Loucy (cell line): Measurements from ENCODE around the gene PJA2.

Experiments used
- EZH2phosphoT487 ChIP-seq: fragments of 200-600 bp; IDR thresholded peaks from 2 replicates; pipeline ENCODE4 v1.6.1; 2018; ENCODE audit warnings: antibody characterized with exemption, mild to moderate bottlenecking, moderate library complexity, borderline replicate concordance
- TF ChIP-seq, protein P1 (sequence below): fragments of 200-600 bp; sonication (generic); conservative IDR thresholded peaks from 2 replicates; pipeline ENCODE4 v1.5.1; 2014; ENCODE audit warnings: mild to moderate bottlenecking, antibody characterized with exemption, low read length

DNA sequence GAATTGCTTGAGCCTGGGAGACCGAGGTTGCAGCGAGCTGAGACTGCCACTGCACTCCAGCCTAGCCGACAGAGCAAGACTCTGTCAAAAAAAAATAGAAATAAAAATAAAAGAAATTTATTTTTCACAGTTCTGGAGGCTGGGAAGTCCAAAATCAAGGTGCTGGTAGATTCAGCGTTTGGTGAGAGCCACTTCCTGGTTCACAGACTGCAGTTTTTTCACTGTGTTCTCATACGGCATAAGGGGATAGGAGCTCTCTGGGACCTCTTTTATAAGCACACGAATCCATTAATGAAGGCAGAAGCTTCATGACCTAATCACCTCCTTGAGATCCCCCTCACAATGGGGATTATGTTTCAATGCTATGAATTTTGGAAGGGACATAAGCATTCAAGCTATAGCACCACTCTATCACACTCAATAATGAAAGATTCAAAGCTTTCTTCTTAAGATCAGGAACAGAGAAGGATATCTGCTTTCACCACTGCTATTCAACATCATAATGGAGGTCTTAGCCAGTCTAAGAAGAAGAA lies 5.3 kb downstream of the PJA2 start:
- TF ChIP-seq, protein P1, sequence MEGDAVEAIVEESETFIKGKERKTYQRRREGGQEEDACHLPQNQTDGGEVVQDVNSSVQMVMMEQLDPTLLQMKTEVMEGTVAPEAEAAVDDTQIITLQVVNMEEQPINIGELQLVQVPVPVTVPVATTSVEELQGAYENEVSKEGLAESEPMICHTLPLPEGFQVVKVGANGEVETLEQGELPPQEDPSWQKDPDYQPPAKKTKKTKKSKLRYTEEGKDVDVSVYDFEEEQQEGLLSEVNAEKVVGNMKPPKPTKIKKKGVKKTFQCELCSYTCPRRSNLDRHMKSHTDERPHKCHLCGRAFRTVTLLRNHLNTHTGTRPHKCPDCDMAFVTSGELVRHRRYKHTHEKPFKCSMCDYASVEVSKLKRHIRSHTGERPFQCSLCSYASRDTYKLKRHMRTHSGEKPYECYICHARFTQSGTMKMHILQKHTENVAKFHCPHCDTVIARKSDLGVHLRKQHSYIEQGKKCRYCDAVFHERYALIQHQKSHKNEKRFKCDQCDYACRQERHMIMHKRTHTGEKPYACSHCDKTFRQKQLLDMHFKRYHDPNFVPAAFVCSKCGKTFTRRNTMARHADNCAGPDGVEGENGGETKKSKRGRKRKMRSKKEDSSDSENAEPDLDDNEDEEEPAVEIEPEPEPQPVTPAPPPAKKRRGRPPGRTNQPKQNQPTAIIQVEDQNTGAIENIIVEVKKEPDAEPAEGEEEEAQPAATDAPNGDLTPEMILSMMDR: no peak
- TF ChIP-seq EZH2phosphoT487: no peak
